Panc1 (cell line): ENCODE results near the gene TULP4. TPM values are rescaled to one million over a fixed set of nuclear protein-coding genes. Genes with fewer than 3 reads are reported as not detected.
A peak's percentile ranks its signal among the peaks of the same experiment; 100 is the strongest.

Experiments
- ATAC-seq: fragments of 200-7000 bp; cut with Tn5 transposase; 2 replicates; pipeline ENCODE4 v1.9.1; 2020; ENCODE audit warnings: mild to moderate bottlenecking, moderate library complexity
- BruUV-seq: library from RNA; stranded (reverse); fragments of 400-500 nt; replicated peaks from 2 replicates; lab custom pipeline; 2021; lab: Mats Ljungman, UMichigan
- CTCF ChIA-PET: fragments of 300-600 bp; sonication (Branson Sonifier 250); formaldehyde crosslinking; loops from one replicate; lab custom pipeline; 2022; ENCODE audit warnings: antibody characterized with exemption; lab: Charles Lee
- POLR2A ChIA-PET: fragments of 300-600 bp; sonication (Branson Sonifier 250); formaldehyde crosslinking; loops from one replicate; lab custom pipeline; 2022; ENCODE audit warnings: antibody characterized with exemption; lab: Charles Lee
- DNase-seq: peaks from one replicate; pipeline ENCODE4 v3.0.0-alpha.2; 2010; ENCODE audit warnings: low read depth, low spot score
- H3K27ac ChIP-seq: 2 replicates; pipeline ENCODE4 v1.5.1; 2011; ENCODE audit warnings: mild to moderate bottlenecking, low read length, inconsistent platforms
- H3K27me3 ChIP-seq: fragments of 200-500 bp; sonication (Bioruptor generic); 2 replicates; pipeline ENCODE4 v1.6.0; 2014; ENCODE audit warnings: low read length, inconsistent platforms; ENCODE audit not compliant: control insufficient read depth, insufficient read depth
- H3K36me3 ChIP-seq: fragments of 200-500 bp; sonication (Bioruptor generic); 2 replicates; pipeline ENCODE4 v1.5.1; 2014; ENCODE audit warnings: inconsistent platforms, mild to moderate bottlenecking, low read length, moderate library complexity; ENCODE audit not compliant: control insufficient read depth, insufficient read depth
- H3K4me1 ChIP-seq: 2 replicates; pipeline ENCODE4 v1.5.1; 2011; ENCODE audit warnings: inconsistent platforms, mild to moderate bottlenecking, low read length, moderate library complexity; ENCODE audit not compliant: control insufficient read depth, insufficient read depth
- H3K4me3 ChIP-seq, 2 experiments: 2 replicates each; pipeline ENCODE4 v1.5.1; 2011 to 2012; ENCODE audit warnings: low read depth in 2 of 2, low read length in 2 of 2, mild to moderate bottlenecking in 2 of 2, inconsistent platforms in 1 of 2, moderate library complexity in 1 of 2
- H3K9me3 ChIP-seq: fragments of 200-500 bp; sonication (Bioruptor generic); 2 replicates; pipeline ENCODE4 v1.5.1; 2014; ENCODE audit warnings: low read depth, mild to moderate bottlenecking, inconsistent platforms, low read length, moderate library complexity; ENCODE audit not compliant: control insufficient read depth, insufficient read depth
- POLR2AphosphoS5 ChIP-seq: IDR thresholded peaks from 2 replicates; pipeline ENCODE4 v1.6.1; 2012; ENCODE audit warnings: mild to moderate bottlenecking, low read depth, low read length, moderate library complexity
- REST ChIP-seq, 2 experiments: IDR thresholded peaks; 2 replicates each; pipeline ENCODE4 v1.6.1; 2011 to 2012; ENCODE audit warnings: low read depth in 2 of 2, control low read depth in 1 of 2, low read length in 1 of 2, mild to moderate bottlenecking in 1 of 2, moderate library complexity in 1 of 2; ENCODE audit not compliant: insufficient read depth in 1 of 2
- SIN3A ChIP-seq: IDR thresholded peaks from 2 replicates; pipeline ENCODE4 v1.6.1; 2012; ENCODE audit warnings: low read depth, mild to moderate bottlenecking, low read length, moderate library complexity, borderline replicate concordance; ENCODE audit not compliant: insufficient read depth
- TCF7L2 ChIP-seq: IDR thresholded peaks from 2 replicates; pipeline ENCODE4 v1.6.1; 2011; ENCODE audit warnings: mild to moderate bottlenecking, low read depth, low read length, inconsistent platforms
- in situ Hi-C: cut with HindIII; loops from 2 replicates; pipeline ENCODE4 v1.10.0; 2016; ENCODE audit warnings: low sequenced_read_pairs, low pct_unique_long_range_greater_than_20kb
- intact Hi-C: fragments of 100-400 bp; cut with micrococcal nuclease; formaldehyde crosslinking; loops from one replicate; pipeline ENCODE4 v1.10.0; 2022; ENCODE audit not compliant: unreplicated experiment
- total RNA-seq: library from RNA; stranded (reverse); gene quantifications from one replicate; pipeline ENCODE4 v1.2.1, GENCODE V29; 2021; ENCODE audit not compliant: unreplicated experiment
- TF ChIP-seq, protein P1 (sequence below): fragments of 450-650 bp; IDR thresholded peaks from 2 replicates; pipeline ENCODE4 v1.5.1; 2017; ENCODE audit warnings: mild to moderate bottlenecking

The TULP4 gene
- total RNA-seq, 1 experiment from 2014 or later: 105 TPM

- no peak for TF ChIP-seq POLR2AphosphoS5
- no peak for TF ChIP-seq TCF7L2
- TF ChIP-seq, protein P1, sequence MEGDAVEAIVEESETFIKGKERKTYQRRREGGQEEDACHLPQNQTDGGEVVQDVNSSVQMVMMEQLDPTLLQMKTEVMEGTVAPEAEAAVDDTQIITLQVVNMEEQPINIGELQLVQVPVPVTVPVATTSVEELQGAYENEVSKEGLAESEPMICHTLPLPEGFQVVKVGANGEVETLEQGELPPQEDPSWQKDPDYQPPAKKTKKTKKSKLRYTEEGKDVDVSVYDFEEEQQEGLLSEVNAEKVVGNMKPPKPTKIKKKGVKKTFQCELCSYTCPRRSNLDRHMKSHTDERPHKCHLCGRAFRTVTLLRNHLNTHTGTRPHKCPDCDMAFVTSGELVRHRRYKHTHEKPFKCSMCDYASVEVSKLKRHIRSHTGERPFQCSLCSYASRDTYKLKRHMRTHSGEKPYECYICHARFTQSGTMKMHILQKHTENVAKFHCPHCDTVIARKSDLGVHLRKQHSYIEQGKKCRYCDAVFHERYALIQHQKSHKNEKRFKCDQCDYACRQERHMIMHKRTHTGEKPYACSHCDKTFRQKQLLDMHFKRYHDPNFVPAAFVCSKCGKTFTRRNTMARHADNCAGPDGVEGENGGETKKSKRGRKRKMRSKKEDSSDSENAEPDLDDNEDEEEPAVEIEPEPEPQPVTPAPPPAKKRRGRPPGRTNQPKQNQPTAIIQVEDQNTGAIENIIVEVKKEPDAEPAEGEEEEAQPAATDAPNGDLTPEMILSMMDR: no peak
- TF ChIP-seq SIN3A: no peak
- no peak for TF ChIP-seq REST (IDR thresholded peaks at IDR 0.05; ENCODE audit: insufficient read depth in 1 of 2, low read depth in 2 of 2, low read length in 1 of 2)
- Histone ChIP-seq H3K4me3 (no peak overlapping the region), H3K9me3 (peaks cover 6% of the 10 kb centered on the region; the same call in 1 of the 2 replicates), H3K27me3 (no peaks in the 10 kb centered on the region), H3K27ac (no peak overlapping the region), H3K4me1 (no peaks in the 10 kb centered on the region), H3K36me3 (no peaks in the 10 kb centered on the region)
- intact Hi-C loops: no loop called here
- no peak for ATAC-seq
- DNase-seq: no peak
- BruUV-seq: no TSS peak
- CTCF ChIA-PET: no interaction called here
- in situ Hi-C loops: no loop called here
- POLR2A ChIA-PET: interaction anchor here (0.6 kb wide), 1 partner anchor 58 kb away, joined by 7 read pairs; no protein-coding TSS in a partner anchor
Observed at GRCh38 chr6:158328952-158329351, 16.7 kb downstream of the TULP4 start.

DNA sequence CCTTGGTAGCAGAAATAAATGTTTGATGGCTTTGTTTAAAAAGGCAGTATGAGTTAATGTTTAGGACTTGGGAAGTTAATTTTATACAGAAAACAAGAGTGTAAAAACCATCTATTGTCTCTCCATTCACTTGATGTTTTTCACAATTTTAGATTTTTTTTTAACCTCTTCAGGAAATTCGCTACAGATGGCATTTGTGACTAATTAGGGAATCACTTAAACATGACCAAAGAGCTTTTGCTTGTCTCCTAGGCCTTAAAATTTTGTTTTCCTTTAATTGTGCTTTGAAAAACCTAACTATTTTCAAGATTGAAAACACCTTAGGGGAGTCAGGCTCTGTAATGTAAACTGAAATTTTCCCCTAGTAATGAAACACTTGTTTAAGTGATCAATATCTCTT is 17.3 kb downstream of the TULP4 start:
- DNase-seq (no peak), ATAC-seq (no peak)
- Histone ChIP-seq H3K9me3 (peaks cover 6% of the 10 kb centered on the region; the same call in 1 of the 2 replicates), H3K27ac (no peak overlapping the region), H3K36me3 (no peaks in the 10 kb centered on the region), H3K4me1 (no peaks in the 10 kb centered on the region), H3K4me3 (no peak overlapping the region), H3K27me3 (no peaks in the 10 kb centered on the region)
- ChIA-PET POLR2A (interaction anchor here (0.6 kb wide), 1 partner anchor 59 kb away, joined by 7 read pairs; no protein-coding TSS in a partner anchor), CTCF (no interaction called here)
- in situ Hi-C loops: no loop called here
- TSS peak; percentile 10 for BruUV-seq
- intact Hi-C loops: no loop called here
- TF ChIP-seq, protein P1: no peak
